Sigmoid colon (tissue), 4 donors: ENCODE results near the gene NLGN1.

ENCODE experiments used
- CTCF ChIP-seq, 4 experiments: fragments of 450-650 bp in 3 of 4; fragments of 200-600 bp in 1 of 4; IDR thresholded peaks; one replicate each; pipeline ENCODE4 v1.5.1; 2016 to 2019; ENCODE audit warnings: antibody characterized with exemption in 4 of 4, mild to moderate bottlenecking in 3 of 4, moderate library complexity in 2 of 4
- EP300 ChIP-seq, 4 donors: sonication (generic); formaldehyde crosslinking; IDR thresholded peaks; one replicate each; pipeline ENCODE4 v1.6.1; 2017; ENCODE audit warnings: antibody characterized with exemption in 4 of 4
- POLR2A ChIP-seq, 2 donors: fragments of 450-650 bp; IDR thresholded peaks; one replicate each; pipeline ENCODE4 v1.6.1; 2016; ENCODE audit warnings: antibody characterized with exemption in 2 of 2, mild to moderate bottlenecking in 2 of 2, moderate library complexity in 2 of 2
- POLR2AphosphoS5 ChIP-seq, 4 donors: sonication (generic); formaldehyde crosslinking; IDR thresholded peaks; one replicate each; pipeline ENCODE4 v1.6.1; 2017; ENCODE audit warnings: antibody characterized with exemption in 4 of 4

- TF ChIP-seq CTCF (IDR thresholded peaks at IDR 0.05) (no peak), POLR2AphosphoS5 (IDR thresholded peaks at IDR 0.05) (no peak), POLR2A (IDR thresholded peaks at IDR 0.05) (no peak), EP300 (IDR thresholded peaks at IDR 0.05) (no peak)
Measured at GRCh38 chr3:173660645-173661299, 263.2 kb downstream of the NLGN1 start.
